Measurements from ENCODE around the gene SKIL.

Gene SKIL

GRCh38 chr3:170410428-170411029 is 53.0 kb downstream of the SKIL start:
- DNase-seq = peak; percentile 5

GRCh38 chr3:170413291-170413690 is 55.8 kb downstream of the SKIL start:
- DNase-seq = no peak

- peak; percentile 49 for DNase-seq
These were observed 56.7 kb downstream of the SKIL start for GRCh38 chr3:170414202-170414663.

- no peak for DNase-seq
These were observed 59.6 kb downstream of the SKIL start for GRCh38 chr3:170417090-170417489.

- DNase-seq = no peak
These were observed 61.2 kb downstream of the SKIL start, which contains the start of gene CLDN11 for GRCh38 chr3:170418422-170419398. Gene CLDN11 (plus strand): TSS chr3:170418868. CDS start chr3:170419067, 199 bp downstream.

GRCh38 chr3:170419557-170420087 is 62.1 kb downstream of the SKIL start:
- no peak for DNase-seq

GRCh38 chr3:170420307-170420821 is 62.8 kb downstream of the SKIL start:
- no peak for DNase-seq

GRCh38 chr3:170421111-170421641 is 63.7 kb downstream of the SKIL start:
- no peak for DNase-seq

- DNase-seq = no peak
These were observed 64.2 kb downstream of the SKIL start for GRCh38 chr3:170421758-170422157.

GRCh38 chr3:170423001-170423615 is 65.6 kb downstream of the SKIL start:
- no peak for DNase-seq

- DNase-seq = no peak
These were observed 67.4 kb downstream of the SKIL start for GRCh38 chr3:170424879-170425278.

GRCh38 chr3:170425491-170426239 is 68.2 kb downstream of the SKIL start:
- no peak for DNase-seq

- DNase-seq = no peak
These were observed 68.8 kb downstream of the SKIL start for GRCh38 chr3:170426240-170426797.

GRCh38 chr3:170428095-170428494 is 70.6 kb downstream of the SKIL start:
- no peak for DNase-seq

GRCh38 chr3:170429050-170429449 is 71.5 kb downstream of the SKIL start:
- DNase-seq = no peak

GRCh38 chr3:170431054-170431453 is 73.5 kb downstream of the SKIL start:
- DNase-seq = no peak

GRCh38 chr3:170432416-170432815 is 74.9 kb downstream of the SKIL start:
- DNase-seq = no peak

- no peak for DNase-seq
These were observed 79.2 kb downstream of the SKIL start for GRCh38 chr3:170436697-170437096.

- no peak for DNase-seq
These were observed 79.7 kb downstream of the SKIL start for GRCh38 chr3:170437176-170437575.

- no peak for DNase-seq
These were observed 80.3 kb downstream of the SKIL start for GRCh38 chr3:170437696-170438407.

GRCh38 chr3:170438836-170439235 is 81.3 kb downstream of the SKIL start:
- DNase-seq = no peak

Data from CD4-positive, alpha-beta T cell treated with Interleukin-4 for 4 hours (primary cell).